HepG2 (cell line): ENCODE data around the gene DOCK2. TPM values are rescaled to one million over a fixed set of nuclear protein-coding genes. Genes with fewer than 3 reads are reported as not detected.

Experiments
- ATAC-seq: fragments of 200-7000 bp; cut with Tn5 transposase; 3 replicates; pipeline ENCODE4 v1.9.1; 2020; ENCODE audit warnings: mild to moderate bottlenecking, moderate library complexity
- BruUV-seq: library from RNA; stranded (reverse); fragments of 400-500 nt; replicated peaks from 2 replicates; lab custom pipeline; 2021; lab: Mats Ljungman, UMichigan
- CTCF ChIA-PET: fragments of 300-600 bp; formaldehyde crosslinking; extraction: SDS; loops from one replicate; lab custom pipeline; 2021; ENCODE audit warnings: low total read pairs, inconsistent platforms, low intra/inter-chr PET ratio; lab: Yijun Ruan, JAX
- POLR2A ChIA-PET: fragments of 350-600 bp; sonication (Branson Sonifier 250); formaldehyde crosslinking; loops from one replicate; lab custom pipeline; 2020; ENCODE audit warnings: antibody characterized with exemption, inconsistent platforms; lab: Yijun Ruan, JAX
- DNase-seq: peaks from one replicate; pipeline ENCODE4 v3.0.0-alpha.2; 2015; ENCODE audit warnings: low spot score
- FAIRE-seq: peaks from 3 replicates; lab custom pipeline; 2011; peaks lifted over from hg19 to GRCh38; lab: Jason Lieb, UNC
- H2AFZ ChIP-seq: one replicate; pipeline ENCODE4 v1.6.1; 2011; ENCODE audit warnings: low read length, inconsistent platforms
- H3K27ac ChIP-seq: fragments of 300-600 bp; 3 replicates; pipeline ENCODE4 v1.8.0; 2011; ENCODE audit warnings: mixed run types, mild to moderate bottlenecking, mixed read lengths, low read length, inconsistent platforms; ENCODE audit not compliant: insufficient read depth; ENCODE audit errors: extremely low read length
- H3K27me3 ChIP-seq, 2 experiments: fragments of 200-600 bp in 1 of 2; 2 replicates in 1 of 2; 3 replicates in 1 of 2; pipeline versions ENCODE4 v1.6.0 to v1.8.0; 2011; ENCODE audit warnings: low read length in 2 of 2, mild to moderate bottlenecking in 2 of 2, moderate library complexity in 2 of 2, inconsistent platforms in 1 of 2; ENCODE audit not compliant: insufficient read depth in 2 of 2, control insufficient read depth in 1 of 2
- H3K36me3 ChIP-seq, 2 experiments: fragments of 200-600 bp in 1 of 2; replicated peaks in 1 of 2; 2 replicates in 1 of 2; 3 replicates in 1 of 2; pipeline versions ENCODE4 v1.5.1 to v1.8.0; 2011; ENCODE audit warnings: low read length in 2 of 2, inconsistent platforms in 1 of 2; ENCODE audit not compliant: insufficient read depth in 2 of 2, control insufficient read depth in 1 of 2
- H3K4me1 ChIP-seq: 2 replicates; pipeline ENCODE4 v1.5.1; 2012; ENCODE audit warnings: low read length, inconsistent platforms; ENCODE audit not compliant: insufficient read depth
- H3K4me2 ChIP-seq: 2 replicates; pipeline ENCODE4 v1.6.0; 2011; ENCODE audit warnings: low read depth, low read length, inconsistent platforms
- H3K4me3 ChIP-seq, 3 experiments: fragments of 200-600 bp in 1 of 3; sonication (generic), shearing (Covaris generic) in 1 of 3; replicated peaks in 1 of 3; 2 replicates each; pipeline ENCODE4 v1.5.1; 2011 to 2016; ENCODE audit warnings: low read length in 3 of 3, inconsistent platforms in 2 of 3, low read depth in 2 of 3, mild to moderate bottlenecking in 2 of 3, control low read depth in 1 of 3, mixed read lengths in 1 of 3; ENCODE audit not compliant: insufficient read depth in 1 of 3
- H3K79me2 ChIP-seq: one replicate; pipeline ENCODE4 v1.6.1; 2011; ENCODE audit warnings: low read length, inconsistent platforms; ENCODE audit not compliant: insufficient read depth
- H3K9ac ChIP-seq: 2 replicates; pipeline ENCODE4 v1.6.0; 2011; ENCODE audit warnings: mild to moderate bottlenecking, low read depth, low read length, inconsistent platforms; ENCODE audit not compliant: insufficient read depth
- H3K9me3 ChIP-seq: 2 replicates; pipeline ENCODE4 v1.5.1; 2012; ENCODE audit warnings: mild to moderate bottlenecking, low read length
- H4K20me1 ChIP-seq: 2 replicates; pipeline ENCODE4 v1.6.0; 2011; ENCODE audit warnings: inconsistent platforms, mild to moderate bottlenecking, low read length, moderate library complexity; ENCODE audit not compliant: insufficient read depth
- ATAD3A ChIP-seq: sonication (generic); formaldehyde crosslinking; IDR thresholded peaks from 2 replicates; pipeline ENCODE4 v1.4.0; 2020; ENCODE audit warnings: missing genetic modification reagents
- FOSL2 ChIP-seq: sonication (generic); formaldehyde crosslinking; IDR thresholded peaks from 2 replicates; pipeline ENCODE4 v1.4.0; 2020; ENCODE audit warnings: missing genetic modification reagents
- HIVEP1 ChIP-seq: sonication (generic); formaldehyde crosslinking; IDR thresholded peaks from 2 replicates; pipeline ENCODE4 v1.4.0; 2020; ENCODE audit warnings: mild to moderate bottlenecking, missing genetic modification reagents
- KIAA2018 ChIP-seq: sonication (generic); formaldehyde crosslinking; IDR thresholded peaks from 2 replicates; pipeline ENCODE4 v1.5.0; 2020; ENCODE audit warnings: mild to moderate bottlenecking, missing genetic modification reagents, borderline replicate concordance
- MAZ ChIP-seq, 2 experiments: sonication (generic) in 1 of 2; formaldehyde crosslinking in 1 of 2; IDR thresholded peaks; 2 replicates each; pipeline versions ENCODE4 v1.5.0 to v1.6.1; 2012 to 2020; ENCODE audit warnings: low read depth in 2 of 2, mild to moderate bottlenecking in 2 of 2, borderline replicate concordance in 1 of 2, improper control_type of control experiment in 1 of 2, low read length in 1 of 2, missing genetic modification reagents in 1 of 2, moderate library complexity in 1 of 2
- SNAI1 ChIP-seq: sonication (generic); formaldehyde crosslinking; IDR thresholded peaks from 2 replicates; pipeline ENCODE4 v1.5.0; 2020; ENCODE audit warnings: mild to moderate bottlenecking, missing genetic modification reagents, borderline replicate concordance
- ZFAT ChIP-seq: sonication (generic); formaldehyde crosslinking; conservative IDR thresholded peaks from 2 replicates; pipeline ENCODE4 v1.8.1; 2023; ENCODE audit warnings: missing genetic modification reagents, inconsistent platforms
- ZNF12 ChIP-seq: sonication (generic); formaldehyde crosslinking; IDR thresholded peaks from 2 replicates; pipeline ENCODE4 v1.5.0; 2020; ENCODE audit warnings: missing genetic modification reagents
- ZNF33B ChIP-seq: sonication (generic); formaldehyde crosslinking; IDR thresholded peaks from 2 replicates; pipeline ENCODE4 v1.5.1; 2020; ENCODE audit warnings: mild to moderate bottlenecking, missing genetic modification reagents
- WGBS: methylation state at CpG from one replicate; pipeline ENCODE4 v1.1.6; 2017; ENCODE audit warnings: low lambda C conversion rate; 5-methylcytosine and 5-hydroxymethylcytosine counted together
- in situ Hi-C: cut with HindIII; loops from 2 replicates; pipeline ENCODE4 v1.10.0; 2017; ENCODE audit warnings: low pct_unique_long_range_greater_than_20kb; ENCODE audit not compliant: extremely low pct_ligation_motif_present
- intact Hi-C: fragments of 100-400 bp; cut with micrococcal nuclease; formaldehyde crosslinking; loops from one replicate; pipeline ENCODE4 v1.10.0; 2022; ENCODE audit not compliant: unreplicated experiment
- polyA plus RNA-seq, 8 experiments: library from polyadenylated mRNA; depleted of rRNA in 3 of 8; stranded (reverse) in 7 of 8; unstranded in 1 of 8; fragments of >200 nt; fragmentation: Illumina TruSeq in 4 of 8; extraction: Trizol in 4 of 8; gene quantifications; 2 replicates each; pipeline versions ENCODE4 v1.2.1 to v1.2.3, GENCODE V29; 2011 to 2016; ENCODE audit warnings: low read depth in 4 of 8, missing spikeins in 1 of 8, mixed read lengths in 1 of 8; ENCODE audit not compliant: insufficient read depth in 1 of 8
- total RNA-seq, 5 experiments: library from RNA; depleted of rRNA; stranded (reverse); fragments of >200 nt; fragmentation: Illumina TruSeq; extraction: Trizol; gene quantifications; 2 replicates each; pipeline ENCODE4 v1.2.3, GENCODE V29; 2016; ENCODE audit warnings: low read depth in 1 of 5
- TF ChIP-seq, protein P1 (sequence below): sonication (generic); formaldehyde crosslinking; IDR thresholded peaks from 2 replicates; pipeline ENCODE4 v1.5.1; 2020; ENCODE audit warnings: mild to moderate bottlenecking, missing genetic modification reagents, moderate library complexity

Gene DOCK2
- total and polyA plus RNA-seq, 2 of the 13 experiments (the other 11 are each of a cell fraction or from before 2014, with no cell fraction given): not detected

DNA sequence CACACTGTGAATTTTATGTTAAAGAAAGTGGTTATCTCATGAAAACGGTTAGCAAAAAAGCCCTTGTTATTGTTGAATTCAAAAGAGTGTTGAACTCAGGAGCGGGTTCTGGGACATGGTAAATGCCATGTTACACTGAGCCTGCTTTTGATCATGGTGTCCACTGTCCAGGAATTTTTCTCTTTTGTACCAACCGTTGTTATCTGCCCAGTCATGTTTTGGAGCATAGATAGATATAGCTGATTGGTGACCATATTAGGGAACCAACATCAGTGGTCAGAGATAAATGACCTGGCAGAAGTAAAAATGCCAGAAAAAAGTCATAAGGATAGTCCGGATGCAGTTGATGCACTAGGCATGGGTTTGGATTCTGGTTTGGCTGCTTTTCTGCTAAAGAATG lies 29.3 kb downstream of the DOCK2 start:
- Histone ChIP-seq H3K9ac (no peak overlapping the region), H3K4me1 (no peaks in the 10 kb centered on the region), H3K36me3 (no peaks in the 10 kb centered on the region), H3K4me3 (no peak overlapping the region), H2AFZ (no peak overlapping the region), H3K4me2 (no peak overlapping the region), H3K79me2 (no peaks in the 10 kb centered on the region), H3K27me3 (peaks cover 0 to 2% of the 10 kb centered on the region in 2 experiments; a peak in 2 of 5 replicates), H3K9me3 (no peaks in the 10 kb centered on the region), H3K27ac (no peak overlapping the region), H4K20me1 (no peaks in the 10 kb centered on the region)
- WGBS: 3% methylated on average over 4 of the region's 4 CpGs
- no TSS peak for BruUV-seq
- intact Hi-C loops (no loop called here), in situ Hi-C loops (no loop called here)
- no peak for FAIRE-seq
- no peak for DNase-seq
- ChIA-PET CTCF (no interaction called here), POLR2A (no interaction called here)
- no peak for ATAC-seq
- TF ChIP-seq KIAA2018 (CRISPR knock-in tag) (no peak), ZFAT (no peak), ZNF12 (CRISPR knock-in tag) (no peak), ZNF33B (CRISPR knock-in tag) (no peak), FOSL2 (no peak), MAZ (IDR thresholded peaks at IDR 0.05; ENCODE audit: borderline replicate concordance, low read depth, low read length) (no peak), MAZ (CRISPR knock-in tag; IDR thresholded peaks at IDR 0.05; ENCODE audit: low read depth) (no peak), HIVEP1 (no peak), ATAD3A (no peak), SNAI1 (CRISPR knock-in tag) (no peak)
- TF ChIP-seq, protein P1, sequence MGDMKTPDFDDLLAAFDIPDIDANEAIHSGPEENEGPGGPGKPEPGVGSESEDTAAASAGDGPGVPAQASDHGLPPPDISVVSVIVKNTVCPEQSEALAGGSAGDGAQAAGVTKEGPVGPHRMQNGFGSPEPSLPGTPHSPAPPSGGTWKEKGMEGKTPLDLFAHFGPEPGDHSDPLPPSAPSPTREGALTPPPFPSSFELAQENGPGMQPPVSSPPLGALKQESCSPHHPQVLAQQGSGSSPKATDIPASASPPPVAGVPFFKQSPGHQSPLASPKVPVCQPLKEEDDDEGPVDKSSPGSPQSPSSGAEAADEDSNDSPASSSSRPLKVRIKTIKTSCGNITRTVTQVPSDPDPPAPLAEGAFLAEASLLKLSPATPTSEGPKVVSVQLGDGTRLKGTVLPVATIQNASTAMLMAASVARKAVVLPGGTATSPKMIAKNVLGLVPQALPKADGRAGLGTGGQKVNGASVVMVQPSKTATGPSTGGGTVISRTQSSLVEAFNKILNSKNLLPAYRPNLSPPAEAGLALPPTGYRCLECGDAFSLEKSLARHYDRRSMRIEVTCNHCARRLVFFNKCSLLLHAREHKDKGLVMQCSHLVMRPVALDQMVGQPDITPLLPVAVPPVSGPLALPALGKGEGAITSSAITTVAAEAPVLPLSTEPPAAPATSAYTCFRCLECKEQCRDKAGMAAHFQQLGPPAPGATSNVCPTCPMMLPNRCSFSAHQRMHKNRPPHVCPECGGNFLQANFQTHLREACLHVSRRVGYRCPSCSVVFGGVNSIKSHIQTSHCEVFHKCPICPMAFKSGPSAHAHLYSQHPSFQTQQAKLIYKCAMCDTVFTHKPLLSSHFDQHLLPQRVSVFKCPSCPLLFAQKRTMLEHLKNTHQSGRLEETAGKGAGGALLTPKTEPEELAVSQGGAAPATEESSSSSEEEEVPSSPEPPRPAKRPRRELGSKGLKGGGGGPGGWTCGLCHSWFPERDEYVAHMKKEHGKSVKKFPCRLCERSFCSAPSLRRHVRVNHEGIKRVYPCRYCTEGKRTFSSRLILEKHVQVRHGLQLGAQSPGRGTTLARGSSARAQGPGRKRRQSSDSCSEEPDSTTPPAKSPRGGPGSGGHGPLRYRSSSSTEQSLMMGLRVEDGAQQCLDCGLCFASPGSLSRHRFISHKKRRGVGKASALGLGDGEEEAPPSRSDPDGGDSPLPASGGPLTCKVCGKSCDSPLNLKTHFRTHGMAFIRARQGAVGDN (CRISPR knock-in tag): no peak
